ENCODE data around the gene LRRC74B.
"Not testable (repeated sequence)": the region's sequence is repeated elsewhere in the genome, so short reads cannot be mapped to it uniquely, and the experiment has no call there.

The LRRC74B gene

DNA sequence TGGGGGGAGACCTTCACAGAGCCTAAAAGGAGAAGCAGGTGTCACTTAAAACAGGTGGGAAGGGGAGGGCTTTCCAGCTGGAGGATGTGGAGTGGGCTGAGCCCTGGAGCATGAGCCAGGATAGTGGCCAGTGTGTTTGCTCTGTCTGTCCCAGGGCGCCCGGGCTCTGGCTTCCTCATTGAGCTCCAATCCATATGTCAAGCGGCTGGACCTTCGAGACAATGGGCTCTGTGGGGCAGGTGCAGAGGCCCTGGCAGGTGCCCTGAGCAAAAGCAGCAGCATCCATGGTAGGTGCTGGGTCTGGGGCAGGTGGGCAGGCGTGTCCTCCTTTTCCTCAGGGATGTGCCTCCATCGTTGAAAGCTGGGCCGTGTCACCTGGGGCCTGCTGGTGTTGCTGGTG, 2.0 kb downstream of the LRRC74B start:
- TF ChIP-seq, protein P1, sequence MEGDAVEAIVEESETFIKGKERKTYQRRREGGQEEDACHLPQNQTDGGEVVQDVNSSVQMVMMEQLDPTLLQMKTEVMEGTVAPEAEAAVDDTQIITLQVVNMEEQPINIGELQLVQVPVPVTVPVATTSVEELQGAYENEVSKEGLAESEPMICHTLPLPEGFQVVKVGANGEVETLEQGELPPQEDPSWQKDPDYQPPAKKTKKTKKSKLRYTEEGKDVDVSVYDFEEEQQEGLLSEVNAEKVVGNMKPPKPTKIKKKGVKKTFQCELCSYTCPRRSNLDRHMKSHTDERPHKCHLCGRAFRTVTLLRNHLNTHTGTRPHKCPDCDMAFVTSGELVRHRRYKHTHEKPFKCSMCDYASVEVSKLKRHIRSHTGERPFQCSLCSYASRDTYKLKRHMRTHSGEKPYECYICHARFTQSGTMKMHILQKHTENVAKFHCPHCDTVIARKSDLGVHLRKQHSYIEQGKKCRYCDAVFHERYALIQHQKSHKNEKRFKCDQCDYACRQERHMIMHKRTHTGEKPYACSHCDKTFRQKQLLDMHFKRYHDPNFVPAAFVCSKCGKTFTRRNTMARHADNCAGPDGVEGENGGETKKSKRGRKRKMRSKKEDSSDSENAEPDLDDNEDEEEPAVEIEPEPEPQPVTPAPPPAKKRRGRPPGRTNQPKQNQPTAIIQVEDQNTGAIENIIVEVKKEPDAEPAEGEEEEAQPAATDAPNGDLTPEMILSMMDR (IDR thresholded peaks at IDR 0.05) = no peak
- no peak for TF ChIP-seq ZFX (IDR thresholded peaks at IDR 0.05; ENCODE audit: borderline replicate concordance)

DNA sequence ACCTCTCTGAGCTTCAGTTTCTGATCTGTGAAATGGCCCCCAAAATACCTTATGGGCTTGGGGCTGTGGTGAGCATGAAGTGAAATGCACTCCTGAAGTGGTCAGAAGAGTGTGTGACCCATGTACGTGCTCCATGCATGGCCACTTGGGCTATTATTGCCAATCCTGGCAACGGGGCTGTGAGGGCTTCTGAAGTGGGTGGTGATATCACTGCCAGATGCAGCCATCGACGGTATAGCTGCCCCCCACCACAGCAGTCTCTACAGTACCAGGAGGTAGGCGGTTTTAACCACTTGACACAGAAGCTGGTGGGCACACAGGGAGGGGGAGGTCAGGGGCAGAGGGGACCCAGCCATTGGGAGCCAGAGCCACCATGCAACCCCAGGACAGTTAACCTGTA, 2.7 kb downstream of the LRRC74B start:
- not testable (repeated sequence) for H3K27ac ChIP-seq

More for the DNA sequence above, 2.0 kb downstream of the LRRC74B start:
- no peak overlapping the region for H3K27ac ChIP-seq

DNA sequence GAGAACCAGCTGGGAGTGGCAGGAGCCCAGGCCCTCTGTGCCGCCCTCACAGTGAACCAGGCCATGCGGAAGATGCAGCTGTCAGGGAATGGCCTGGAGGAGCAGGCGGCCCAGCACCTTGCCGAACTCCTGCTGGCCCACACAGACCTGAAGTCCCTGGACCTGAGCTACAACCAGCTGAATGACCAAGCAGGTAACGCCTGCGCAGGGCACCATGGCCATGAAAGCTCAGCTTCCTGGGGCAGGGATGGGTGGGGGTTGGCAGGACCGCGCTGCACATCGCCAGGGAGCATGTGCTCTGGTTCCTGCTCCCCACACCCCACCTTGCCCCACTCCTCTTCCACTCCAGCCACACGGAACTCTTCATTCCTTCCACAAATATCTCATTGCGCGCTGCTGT, 3.2 kb downstream of the LRRC74B start:
- H3K27ac ChIP-seq = not testable (repeated sequence)

DNA sequence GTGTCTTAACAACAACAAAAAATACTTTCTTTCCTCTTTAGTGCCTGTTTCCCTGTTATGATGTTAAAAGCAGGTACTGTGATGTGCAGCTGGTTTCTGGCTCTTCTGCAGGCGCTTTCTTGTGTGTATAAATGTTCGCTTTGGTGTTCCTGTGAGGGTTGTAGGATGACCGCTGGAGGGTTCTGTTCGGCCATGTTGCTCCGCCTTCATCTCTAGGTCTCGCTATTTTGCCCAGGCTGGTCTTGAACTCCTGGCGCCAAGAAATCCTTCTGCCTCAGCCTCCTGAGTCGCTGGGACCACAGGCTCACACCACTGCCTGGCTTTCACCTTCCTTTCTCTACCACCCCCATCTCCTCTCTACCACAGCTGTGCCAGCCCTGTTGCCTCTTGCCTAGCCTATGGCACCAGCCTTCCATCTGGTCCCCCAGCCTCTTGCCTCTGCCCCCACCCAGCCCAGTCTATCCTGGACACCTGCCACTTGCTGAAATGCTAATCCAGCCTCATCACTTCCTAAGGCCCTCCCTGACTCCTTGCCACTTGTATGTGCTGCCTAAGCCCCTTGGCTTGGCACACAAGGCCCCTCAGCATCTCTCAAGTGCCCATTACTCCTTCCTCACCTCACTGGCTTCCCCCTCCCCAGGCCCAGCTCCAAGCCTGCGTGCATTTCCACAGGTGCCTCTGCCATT, 5.5 kb downstream of the LRRC74B start:
- no peak for TF ChIP-seq ZFX (IDR thresholded peaks at IDR 0.05; ENCODE audit: borderline replicate concordance)
- TF ChIP-seq, protein P1 (IDR thresholded peaks at IDR 0.05) = no peak
- no peak overlapping the region for H3K27ac ChIP-seq

DNA sequence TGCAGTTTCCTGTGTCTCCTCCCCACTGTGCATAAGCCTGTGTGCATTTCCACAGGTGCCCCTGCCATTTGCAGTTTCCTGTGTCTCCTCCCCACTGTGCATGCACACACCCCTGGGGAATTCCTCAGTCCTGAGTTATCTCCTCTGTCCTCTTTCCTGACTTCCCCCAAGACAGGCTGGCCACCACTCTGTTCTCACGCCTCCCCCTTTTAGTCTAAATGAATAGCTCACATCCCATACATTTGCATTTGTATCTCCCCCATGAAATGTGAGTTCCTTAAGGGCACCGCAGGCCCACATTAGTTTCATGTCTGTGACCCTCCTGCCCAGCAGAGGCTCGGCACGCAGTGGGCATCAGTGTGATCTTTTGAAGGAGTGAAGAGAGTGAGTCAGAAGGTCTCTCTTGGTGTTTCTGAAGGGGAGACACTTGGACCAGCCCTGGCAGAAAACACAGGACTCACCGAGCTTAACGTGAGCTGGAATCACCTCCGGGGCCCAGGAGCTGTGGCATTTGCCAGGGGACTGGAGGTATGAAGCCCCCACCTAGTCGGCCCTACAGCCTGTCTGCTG, 6.2 kb downstream of the LRRC74B start:
- TF ChIP-seq, protein P1 (IDR thresholded peaks at IDR 0.05) = no peak
- no peak for TF ChIP-seq ZFX (IDR thresholded peaks at IDR 0.05; ENCODE audit: borderline replicate concordance)
- H3K27ac ChIP-seq = no peak overlapping the region

DNA sequence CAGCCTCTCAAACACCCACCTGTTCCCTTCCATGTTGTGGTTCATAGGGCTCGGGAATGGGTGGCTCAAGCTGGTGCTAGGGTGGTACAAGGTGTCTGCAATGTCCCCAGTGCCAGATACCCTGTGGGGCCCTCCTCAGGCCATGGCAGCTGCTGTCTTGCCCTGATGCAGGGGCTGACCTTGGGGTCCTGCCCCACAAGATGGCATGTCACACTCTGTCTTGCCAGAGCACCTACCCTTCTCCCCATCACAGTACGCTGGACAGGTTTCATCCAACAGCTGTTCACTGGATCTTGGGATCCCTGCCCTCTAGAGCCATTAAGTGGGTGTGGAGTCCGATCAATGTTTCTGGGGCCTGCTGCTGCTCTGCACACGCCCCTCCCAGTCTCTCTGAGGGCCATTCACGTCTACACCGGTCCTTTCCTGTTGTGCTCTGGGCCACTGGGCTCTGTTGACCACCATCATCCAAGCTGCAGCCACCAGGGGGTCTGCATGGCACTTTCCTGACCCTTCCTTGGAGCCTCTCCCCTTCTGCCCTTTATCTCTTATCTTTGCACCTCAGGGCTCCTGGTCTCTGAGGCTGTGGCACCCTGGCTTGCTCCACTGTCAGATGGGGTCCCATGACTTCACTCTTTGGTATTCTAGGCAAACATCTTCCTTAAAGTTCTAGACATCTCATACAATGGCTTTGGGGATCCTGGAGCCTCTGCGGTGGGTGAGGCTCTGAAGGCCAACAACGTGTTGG, 7.1 kb downstream of the LRRC74B start:
- no peak overlapping the region for H3K27ac ChIP-seq
- TF ChIP-seq ZFX (IDR thresholded peaks at IDR 0.05; ENCODE audit: borderline replicate concordance) = no peak
- TF ChIP-seq, protein P1 (IDR thresholded peaks at IDR 0.05) = no peak

DNA sequence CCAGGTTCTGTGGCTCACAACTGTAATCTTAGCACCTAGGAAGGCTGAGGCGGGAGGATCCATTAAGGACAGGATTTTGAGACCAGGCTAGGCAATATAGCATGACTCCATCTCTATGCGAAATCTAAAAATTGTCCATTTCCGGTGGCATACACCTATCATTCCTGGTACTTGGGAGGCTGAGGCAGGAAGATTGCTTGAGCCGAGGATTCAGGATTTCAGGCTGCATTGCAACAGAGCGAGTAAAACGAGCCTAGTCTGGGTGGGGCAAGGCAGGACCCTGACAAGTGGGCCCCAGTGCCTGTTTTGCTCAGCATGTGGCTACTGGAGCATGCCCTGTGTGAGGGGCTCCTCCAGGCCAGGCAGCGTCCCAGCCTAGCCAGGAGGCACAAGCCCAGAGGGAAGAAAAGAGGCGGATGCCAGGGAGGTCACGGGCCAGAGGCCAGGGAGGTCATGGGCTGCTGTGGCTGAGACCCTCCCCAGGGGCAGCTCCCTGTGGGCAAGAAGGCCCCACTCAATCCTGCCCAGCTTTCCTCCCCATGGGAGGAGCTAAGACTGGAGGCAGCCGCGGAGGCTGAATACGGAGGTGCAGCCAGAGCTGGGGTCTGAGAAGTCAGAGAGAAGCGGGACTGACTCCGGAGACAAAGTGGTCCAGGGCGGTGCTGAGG, 8.4 kb downstream of the LRRC74B start:
- TF ChIP-seq ZFX (IDR thresholded peaks at IDR 0.05; ENCODE audit: borderline replicate concordance) = no peak
- TF ChIP-seq, protein P1 (IDR thresholded peaks at IDR 0.05) = no peak
- H3K27ac ChIP-seq = no peak overlapping the region

Data from 22Rv1 (cell line).